A549 (cell line): Measurements from ENCODE around the gene CELF4.

ENCODE experiments used
- CHD4 ChIP-seq: fragments of 200-600 bp; sonication (generic); IDR thresholded peaks from 2 replicates; pipeline ENCODE4 v1.6.1; 2016; ENCODE audit warnings: antibody characterized with exemption, mild to moderate bottlenecking, borderline replicate concordance
- CTCF ChIP-seq: fragments of >200 bp; sonication (Bioruptor Twin); formaldehyde crosslinking; IDR thresholded peaks from 3 replicates; pipeline ENCODE4 v1.5.1; 2016
- MAFK ChIP-seq: fragments of 450-650 bp; IDR thresholded peaks from 2 replicates; pipeline ENCODE4 v1.6.1; 2014; ENCODE audit not compliant: partially characterized antibody
- RCOR1 ChIP-seq: fragments of 150-350 bp; IDR thresholded peaks from 2 replicates; pipeline ENCODE4 v1.6.1; 2014; ENCODE audit warnings: antibody characterized with exemption, low read length, low read depth
- RNF2 ChIP-seq: fragments of 200-600 bp; sonication (generic); IDR thresholded peaks from 2 replicates; pipeline ENCODE4 v1.6.1; 2016; ENCODE audit warnings: low read depth, mild to moderate bottlenecking, antibody characterized with exemption, moderate library complexity, borderline replicate concordance
- USF2 ChIP-seq: fragments of 450-650 bp; IDR thresholded peaks from 2 replicates; pipeline ENCODE4 v1.6.1; 2014; ENCODE audit warnings: antibody characterized with exemption

- TF ChIP-seq MAFK (no peak), RNF2 (no peak), RCOR1 (no peak), CTCF (peak; percentile 49), CHD4 (no peak), USF2 (no peak)
Observed at GRCh38 chr18:37322492-37323035, 243.0 kb downstream of the CELF4 start.
